HG03108 (cell line): ENCODE data around the gene SRSF11.

Source experiments
- ATAC-seq: cut with Tn5 transposase; IDR thresholded peaks from one replicate; pipeline ENCODE4 v1.9.1; 2021; ENCODE audit warnings: moderate library complexity; ENCODE audit not compliant: unreplicated experiment

SRSF11 gene

GRCh38 chr1:70299472-70299871 lies 78.3 kb downstream of the SRSF11 start:
- ATAC-seq, result no peak
